HG02981 (cell line): ENCODE data around the gene ZNG1B.
"Not testable (repeated sequence)": the region's sequence is repeated elsewhere in the genome, so short reads cannot be mapped to it uniquely, and the experiment has no call there.

Experiments
- ATAC-seq: cut with Tn5 transposase; IDR thresholded peaks from one replicate; pipeline ENCODE4 v1.9.1; 2021; ENCODE audit warnings: mild to moderate bottlenecking, moderate library complexity; ENCODE audit not compliant: unreplicated experiment

ZNG1B gene

GRCh38 chr2:113542529-113542928 lies 105.0 kb downstream of the ZNG1B start:
- not testable (repeated sequence) for ATAC-seq
